Testis (tissue), 5 donors: ENCODE results near the gene NR1H3. TPM values are rescaled to one million over a fixed set of nuclear protein-coding genes. Genes with fewer than 3 reads are reported as not detected.
"Not testable (repeated sequence)": the region's sequence is repeated elsewhere in the genome, so short reads cannot be mapped to it uniquely, and the experiment has no call there.

Experiments
- DNase-seq: peaks from one replicate; pipeline ENCODE4 v3.0.0-alpha.2; 2019
- H3K27ac ChIP-seq, 2 donors: fragments of 200-600 bp; sonication (generic); one replicate each; pipeline ENCODE4 v1.5.1; 2019
- H3K27me3 ChIP-seq: fragments of 200-600 bp; sonication (generic); one replicate; pipeline ENCODE4 v1.5.1; 2019
- H3K36me3 ChIP-seq: fragments of 200-600 bp; sonication (generic); one replicate; pipeline ENCODE4 v1.5.1; 2017; ENCODE audit warnings: low read depth; ENCODE audit errors: missing control alignments
- H3K4me1 ChIP-seq: fragments of 200-600 bp; sonication (generic); one replicate; pipeline ENCODE4 v1.5.1; 2019
- H3K4me3 ChIP-seq, 2 donors: fragments of 200-600 bp; sonication (generic); one replicate each; pipeline ENCODE4 v1.5.1; 2017 to 2019
- H3K9me3 ChIP-seq: fragments of 200-600 bp; sonication (generic); one replicate; pipeline ENCODE4 v1.5.1; 2017
- POLR2A ChIP-seq: fragments of 450-650 bp; IDR thresholded peaks from one replicate; pipeline ENCODE4 v1.6.1; 2017; ENCODE audit warnings: antibody characterized with exemption, mild to moderate bottlenecking, moderate library complexity
- WGBS, 2 donors: methylation state at CpG; one replicate each; pipeline ENCODE4 v1.1.5; 2018; 5-methylcytosine and 5-hydroxymethylcytosine counted together
- intact Hi-C: fragments of 100-400 bp; cut with DNase I; formaldehyde crosslinking; loops from one replicate; pipeline ENCODE4 v1.15.1; 2023; ENCODE audit warnings: low total_unique reads
- long read RNA-seq, 2 donors: transcript quantifications; one replicate each; lab custom pipeline, GENCODE V29; 2026
- polyA plus RNA-seq: library from polyadenylated mRNA; stranded (reverse); fragments of 350-450 nt; fragmentation: Illumina TruSeq; extraction: RNeasy Lipid Tissue Mini Kit (QIAGEN cat#74804); gene quantifications from one replicate; pipeline ENCODE4 v1.2.3, GENCODE V29; 2014; ENCODE audit warnings: low read depth, low replicate concordance; ENCODE audit not compliant: insufficient read depth
- total RNA-seq, 2 donors: library from RNA; depleted of rRNA; stranded (reverse); fragments of >200 nt; gene quantifications; one replicate each; pipeline ENCODE4 v1.2.3, GENCODE V29; 2016
- TF ChIP-seq, protein P1 (sequence below), 3 experiments: fragments of 450-650 bp in 2 of 3; fragments of 200-600 bp in 1 of 3; sonication (generic) in 1 of 3; IDR thresholded peaks; one replicate each; pipeline ENCODE4 v1.5.1; 2016 to 2019; ENCODE audit warnings: antibody characterized with exemption in 3 of 3, mild to moderate bottlenecking in 2 of 3, moderate library complexity in 1 of 3

NR1H3 gene
- total RNA-seq (10 to 100 TPM; 29.4 to 38.2 TPM), polyA plus RNA-seq (83.4 TPM)
- long read RNA-seq, donor 1, partial matches to known transcripts, result 0 of 2 reads
- long read RNA-seq, donor 1, other reads (novel, unspliced or antisense), result 0 of 2 reads
- long read RNA-seq, donor 2, partial matches to known transcripts, result 0 of 5 reads
- long read RNA-seq, donor 2, other reads (novel, unspliced or antisense), result 0 of 5 reads

DNA sequence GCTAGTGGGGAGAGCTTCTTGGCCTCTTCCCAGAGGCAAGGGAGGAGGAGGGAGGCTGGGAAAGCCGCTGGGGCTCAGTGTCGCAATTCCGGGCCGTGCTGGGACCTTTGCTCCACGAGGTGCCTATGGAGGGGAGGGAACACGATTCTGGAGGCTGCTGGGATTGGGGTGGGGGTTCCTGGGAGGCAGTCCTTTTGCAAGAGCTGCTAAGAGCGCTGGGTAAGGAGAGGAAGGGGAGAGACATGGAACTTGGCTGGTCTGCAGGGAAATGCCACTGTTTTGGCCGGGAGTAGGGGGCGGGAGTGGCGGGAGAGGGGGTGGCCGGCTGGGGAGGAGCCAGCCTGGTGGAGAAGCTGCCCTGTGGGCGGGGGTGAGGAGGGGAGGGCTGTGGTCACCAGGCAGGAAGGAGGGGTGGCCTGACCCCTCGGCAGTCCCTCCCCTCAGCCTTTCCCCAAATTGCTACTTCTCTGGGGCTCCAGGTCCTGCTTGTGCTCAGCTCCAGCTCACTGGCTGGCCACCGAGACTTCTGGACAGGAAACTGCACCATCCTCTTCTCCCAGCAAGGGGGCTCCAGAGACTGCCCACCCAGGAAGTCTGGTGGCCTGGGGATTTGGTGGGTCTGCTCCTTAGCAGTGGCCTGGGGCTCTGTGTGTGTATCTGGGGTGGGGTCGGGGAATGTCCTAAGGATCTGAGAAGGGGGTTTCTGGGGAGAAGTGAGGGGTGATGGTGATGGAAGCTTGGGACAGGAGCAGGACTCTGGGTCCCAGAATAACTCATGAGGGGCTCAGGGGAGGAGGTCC, at the start of gene NR1H3:
TSS of gene NR1H3 (plus strand) at position 480 of the 800 bp plus-strand sequence. CDS start 1,221 bp downstream, outside the sequence.
- WGBS, 2 donors, result 21 to 40% methylated on average over 14 to 15 of the region's 15 CpGs
- Histone ChIP-seq H3K4me1 (peaks cover 45% of the 10 kb centered on the region), H3K4me3 (no peak within 1 kb of the TSS), H3K9me3 (no peaks in the 10 kb centered on the region), H3K36me3 (no peaks in the 10 kb centered on the region), H3K27me3 (no peaks in the 10 kb centered on the region), H3K27ac (peak within 1 kb of the TSS; percentile 27 to 70)
- DNase-seq, result peak; percentile 72
- TF ChIP-seq, protein P1, sequence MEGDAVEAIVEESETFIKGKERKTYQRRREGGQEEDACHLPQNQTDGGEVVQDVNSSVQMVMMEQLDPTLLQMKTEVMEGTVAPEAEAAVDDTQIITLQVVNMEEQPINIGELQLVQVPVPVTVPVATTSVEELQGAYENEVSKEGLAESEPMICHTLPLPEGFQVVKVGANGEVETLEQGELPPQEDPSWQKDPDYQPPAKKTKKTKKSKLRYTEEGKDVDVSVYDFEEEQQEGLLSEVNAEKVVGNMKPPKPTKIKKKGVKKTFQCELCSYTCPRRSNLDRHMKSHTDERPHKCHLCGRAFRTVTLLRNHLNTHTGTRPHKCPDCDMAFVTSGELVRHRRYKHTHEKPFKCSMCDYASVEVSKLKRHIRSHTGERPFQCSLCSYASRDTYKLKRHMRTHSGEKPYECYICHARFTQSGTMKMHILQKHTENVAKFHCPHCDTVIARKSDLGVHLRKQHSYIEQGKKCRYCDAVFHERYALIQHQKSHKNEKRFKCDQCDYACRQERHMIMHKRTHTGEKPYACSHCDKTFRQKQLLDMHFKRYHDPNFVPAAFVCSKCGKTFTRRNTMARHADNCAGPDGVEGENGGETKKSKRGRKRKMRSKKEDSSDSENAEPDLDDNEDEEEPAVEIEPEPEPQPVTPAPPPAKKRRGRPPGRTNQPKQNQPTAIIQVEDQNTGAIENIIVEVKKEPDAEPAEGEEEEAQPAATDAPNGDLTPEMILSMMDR (IDR thresholded peaks at IDR 0.05), result peak; percentile 24 to 64 (median 51)
- TF ChIP-seq POLR2A, result no peak
- intact Hi-C loops, result no loop called here

DNA sequence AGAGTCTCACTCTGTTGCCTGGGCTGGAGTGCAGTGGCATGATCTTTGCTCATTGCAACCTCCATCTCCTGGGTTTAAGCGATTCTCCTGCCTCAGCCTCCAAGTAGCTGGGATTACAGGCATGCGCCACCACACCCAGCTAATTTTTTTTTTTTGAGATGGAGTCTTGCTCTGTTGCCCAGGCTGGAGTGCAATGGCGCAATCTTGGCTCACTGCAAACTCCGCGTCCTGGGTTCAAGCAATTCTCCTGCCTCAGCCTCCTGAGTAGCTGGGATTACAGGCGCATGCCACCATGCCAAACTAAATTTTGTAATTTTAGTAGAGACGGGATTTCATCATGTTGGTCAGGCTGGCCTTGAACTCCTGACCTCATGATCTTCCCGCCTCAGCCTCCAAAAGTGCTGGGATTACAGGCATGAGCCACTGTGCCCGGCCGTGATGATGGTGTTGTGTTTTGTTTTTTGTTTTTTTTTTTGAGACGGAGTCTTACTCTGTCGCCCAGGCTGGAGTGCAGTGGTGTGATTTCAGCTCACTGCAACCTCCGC, 49.7 kb upstream of the NR1H3 start:
- H3K27ac ChIP-seq, DNase-seq, H3K27me3 ChIP-seq, intact Hi-C loops, H3K4me1 ChIP-seq, H3K4me3 ChIP-seq, H3K9me3 ChIP-seq, H3K36me3 ChIP-seq: not testable (repeated sequence)
- WGBS, 2 donors, result 88 to 91% methylated on average over 13 of the region's 13 CpGs

- H3K4me1 ChIP-seq, result no peaks in the 10 kb centered on the region
- intact Hi-C loops, result no loop called here
- no peak overlapping the region for H3K27ac ChIP-seq
- no peaks in the 10 kb centered on the region for H3K27me3 ChIP-seq
- DNase-seq, result no peak
- WGBS, 2 donors, result 88 to 94% methylated on average over 5 of the region's 5 CpGs
- H3K36me3 ChIP-seq, result no peaks in the 10 kb centered on the region
- H3K9me3 ChIP-seq, result no peaks in the 10 kb centered on the region
- H3K4me3 ChIP-seq, result no peak overlapping the region
- TF ChIP-seq POLR2A, result no peak
- TF ChIP-seq, protein P1 (IDR thresholded peaks at IDR 0.05), result no peak
These were observed 49.2 kb upstream of the NR1H3 start for GRCh38 chr11:47208628-47209027.

GRCh38 chr11:47212938-47213337, 44.9 kb upstream of the NR1H3 start:
- Histone ChIP-seq H3K4me3 (no peak overlapping the region), H3K36me3 (no peaks in the 10 kb centered on the region), H3K27me3 (no peaks in the 10 kb centered on the region), H3K27ac (peak overlapping the region in 1 of 2 donors; percentile 90), H3K9me3 (no peaks in the 10 kb centered on the region), H3K4me1 (peaks cover 17% of the 10 kb centered on the region)
- WGBS, 2 donors, result 92 to 93% methylated on average over 11 to 12 of the region's 12 CpGs
- intact Hi-C loops, result no loop called here
- TF ChIP-seq POLR2A, result no peak
- TF ChIP-seq, protein P1 (IDR thresholded peaks at IDR 0.05), result no peak
- DNase-seq, result no peak

DNA sequence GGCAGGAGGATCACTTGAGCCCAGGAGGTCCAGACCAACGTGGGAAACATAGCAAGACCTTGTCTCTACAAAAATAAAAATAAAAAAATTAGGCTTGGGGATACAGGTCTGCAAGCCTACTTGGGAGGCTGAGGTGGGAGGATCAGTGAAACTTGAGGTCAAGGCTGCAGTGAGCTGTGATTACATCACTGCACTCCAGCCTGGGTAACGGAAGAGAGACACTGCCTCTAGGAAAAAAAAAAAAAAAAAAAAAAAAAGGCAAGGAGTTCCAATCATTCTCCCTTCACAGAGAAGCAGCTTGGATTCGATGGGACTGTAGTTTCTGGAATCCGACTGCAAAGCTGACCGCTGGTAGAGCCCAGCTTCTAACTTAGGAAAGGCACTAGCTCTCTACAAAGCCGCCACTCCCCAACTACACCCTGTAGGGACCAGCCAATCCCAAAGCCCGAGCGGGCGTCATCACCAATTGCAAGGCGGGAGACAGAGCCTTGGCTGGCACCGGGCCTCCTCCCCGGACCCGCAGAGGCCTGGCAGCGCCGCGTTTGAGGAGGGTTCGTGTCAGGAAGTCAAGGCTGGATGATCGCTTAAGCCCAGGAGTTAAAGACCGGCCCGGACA, 43.7 kb upstream of the NR1H3 start:
- H3K27ac ChIP-seq, result peak overlapping the region; percentile 90 to 97
- WGBS, 2 donors, result 1 to 3% methylated on average over 20 of the region's 20 CpGs
- DNase-seq, result peak; percentile 95

More for the DNA sequence above, 43.7 kb upstream of the NR1H3 start:
- no peaks in the 10 kb centered on the region for H3K27me3 ChIP-seq
- H3K4me1 ChIP-seq, result peaks cover 17% of the 10 kb centered on the region
- intact Hi-C loops, result no loop called here
- H3K4me3 ChIP-seq, result peak overlapping the region; percentile 41 to 87
- no peaks in the 10 kb centered on the region for H3K9me3 ChIP-seq
- TF ChIP-seq, protein P1 (IDR thresholded peaks at IDR 0.05), result no peak
- no peak for TF ChIP-seq POLR2A
- H3K36me3 ChIP-seq, result no peaks in the 10 kb centered on the region
